ENCODE results near the gene TTC19. TPM values are rescaled to one million over a fixed set of nuclear protein-coding genes. Genes with fewer than 3 reads are reported as not detected.
"Not testable (repeated sequence)": the region's sequence is repeated elsewhere in the genome, so short reads cannot be mapped to it uniquely, and the experiment has no call there.

TTC19 gene
- polyA plus RNA-seq, 3 donors = 13.7 to 18.4 (median 17.2) TPM

GRCh38 chr17:15971098-15971678, 28.4 kb upstream of the TTC19 start:
- WGBS, 3 donors = 77 to 82% (median 79%) methylated on average over 5 of the region's 5 CpGs
- H3K27ac ChIP-seq (ENCODE audit: low read depth, low read length) = no peak overlapping the region

GRCh38 chr17:15971882-15972281, 27.7 kb upstream of the TTC19 start:
- 87 to 97% (median 95%) methylated on average over 5 of the region's 5 CpGs for WGBS, 3 donors
- no peak overlapping the region for H3K27ac ChIP-seq (ENCODE audit: low read depth, low read length)

- H3K27ac ChIP-seq (ENCODE audit: low read depth, low read length) = no peak overlapping the region
- 91 to 95% (median 93%) methylated on average over 4 of the region's 4 CpGs for WGBS, 3 donors
Measured at GRCh38 chr17:15972497-15972951, 27.1 kb upstream of the TTC19 start.

GRCh38 chr17:15973016-15973415, 26.6 kb upstream of the TTC19 start:
- H3K27ac ChIP-seq (ENCODE audit: low read depth, low read length) = no peak overlapping the region

- 86 to 88% (median 87%) methylated on average over 6 of the region's 6 CpGs for WGBS, 3 donors
- no peak overlapping the region for H3K27ac ChIP-seq (ENCODE audit: low read depth, low read length)
Measured at GRCh38 chr17:15973834-15974233, 25.8 kb upstream of the TTC19 start.

- 96 to 99% (median 97%) methylated on average over 2 of the region's 2 CpGs for WGBS, 3 donors
- H3K27ac ChIP-seq (ENCODE audit: low read depth, low read length) = no peak overlapping the region
Measured at GRCh38 chr17:15977894-15978293, 21.7 kb upstream of the TTC19 start.

DNA sequence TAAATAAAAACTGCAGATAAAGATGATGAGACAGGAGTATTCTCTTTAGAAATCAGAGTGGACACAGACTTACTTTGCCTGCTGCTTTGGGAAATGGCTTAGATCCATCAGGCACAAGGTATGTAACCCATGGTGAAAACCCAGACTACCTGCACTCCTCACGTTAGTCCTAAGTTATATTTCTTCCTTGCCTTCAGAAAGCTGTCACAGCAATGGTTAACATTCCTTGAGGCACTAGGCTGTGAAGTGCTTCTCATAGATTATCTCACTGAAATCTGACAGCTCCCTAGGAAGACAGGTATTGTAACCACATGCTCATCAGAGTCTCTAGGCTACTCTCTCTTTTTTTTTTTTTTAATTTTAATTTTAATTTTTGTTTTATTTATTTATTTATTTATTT, 21.0 kb upstream of the TTC19 start:
- WGBS, 3 donors = 86 to 93% (median 90%) methylated on average over 1 of the region's 1 CpG
- H3K27ac ChIP-seq (ENCODE audit: low read depth, low read length) = no peak overlapping the region

DNA sequence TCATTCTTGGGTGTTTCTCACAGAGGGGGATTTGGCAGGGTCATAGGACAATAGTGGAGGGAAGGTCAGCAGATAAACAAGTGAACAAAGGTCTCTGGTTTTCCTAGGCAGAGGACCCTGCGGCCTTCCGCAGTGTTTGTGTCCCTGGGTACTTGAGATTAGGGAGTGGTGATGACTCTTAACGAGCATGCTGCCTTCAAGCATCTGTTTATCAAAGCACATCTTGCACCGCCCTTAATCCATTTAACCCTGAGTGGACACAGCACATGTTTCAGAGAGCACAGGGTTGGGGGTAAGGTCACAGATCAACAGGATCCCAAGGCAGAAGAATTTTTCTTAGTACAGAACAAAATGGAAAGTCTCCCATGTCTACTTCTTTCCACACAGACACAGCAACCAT, 20.6 kb upstream of the TTC19 start:
- WGBS, 3 donors = 70 to 83% (median 75%) methylated on average over 2 of the region's 4 CpGs

GRCh38 chr17:15981208-15981607, 18.4 kb upstream of the TTC19 start:
- no peak overlapping the region for H3K27ac ChIP-seq (ENCODE audit: low read depth, low read length)
- WGBS, 3 donors = 32 to 70% (median 42%) methylated on average over 2 of the region's 2 CpGs

More for the DNA sequence above, 20.6 kb upstream of the TTC19 start:
- H3K27ac ChIP-seq (ENCODE audit: low read depth, low read length) = not testable (repeated sequence)

GRCh38 chr17:15981646-15982580, 17.7 kb upstream of the TTC19 start:
- whole genome bisulfite sequencing, 3 donors = 76 to 92% (median 82%) methylated on average over 5 of the region's 5 CpGs
- H3K27ac ChIP-seq (ENCODE audit: low read depth, low read length) = no peak overlapping the region

GRCh38 chr17:15996322-15996721, 3.3 kb upstream of the TTC19 start:
- 72 to 84% (median 76%) methylated on average over 6 of the region's 6 CpGs for WGBS, 3 donors
- no peak overlapping the region for H3K27ac ChIP-seq (ENCODE audit: low read depth, low read length)

DNA sequence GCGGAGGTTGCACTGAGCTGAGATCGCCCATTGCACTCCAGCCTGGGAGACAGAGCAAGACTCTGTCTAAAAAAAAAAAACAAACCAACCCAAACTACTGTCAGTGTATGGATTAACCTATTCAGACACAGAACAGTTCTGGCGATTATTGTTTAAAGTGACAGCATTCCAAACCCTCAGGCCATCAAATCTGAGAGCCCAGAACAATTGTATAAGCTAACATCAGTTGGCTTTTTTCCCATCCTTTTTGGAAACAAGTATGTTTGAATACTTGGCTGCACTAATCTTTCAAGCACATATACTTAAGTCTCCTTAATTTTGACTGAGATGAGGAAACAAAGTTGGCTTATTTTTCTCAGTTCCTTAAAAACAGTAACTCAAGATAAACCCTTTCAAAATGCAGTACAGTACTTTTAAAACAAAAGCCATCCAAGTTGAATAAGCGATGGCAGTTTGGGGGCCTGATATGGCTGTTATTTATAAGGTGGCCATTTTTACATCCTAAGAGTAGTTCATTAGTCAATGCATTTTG, 1.5 kb upstream of the TTC19 start:
- 83 to 85% (median 83%) methylated on average over 4 of the region's 4 CpGs for WGBS, 3 donors
- H3K27ac ChIP-seq (ENCODE audit: low read depth, low read length) = no peak overlapping the region

DNA sequence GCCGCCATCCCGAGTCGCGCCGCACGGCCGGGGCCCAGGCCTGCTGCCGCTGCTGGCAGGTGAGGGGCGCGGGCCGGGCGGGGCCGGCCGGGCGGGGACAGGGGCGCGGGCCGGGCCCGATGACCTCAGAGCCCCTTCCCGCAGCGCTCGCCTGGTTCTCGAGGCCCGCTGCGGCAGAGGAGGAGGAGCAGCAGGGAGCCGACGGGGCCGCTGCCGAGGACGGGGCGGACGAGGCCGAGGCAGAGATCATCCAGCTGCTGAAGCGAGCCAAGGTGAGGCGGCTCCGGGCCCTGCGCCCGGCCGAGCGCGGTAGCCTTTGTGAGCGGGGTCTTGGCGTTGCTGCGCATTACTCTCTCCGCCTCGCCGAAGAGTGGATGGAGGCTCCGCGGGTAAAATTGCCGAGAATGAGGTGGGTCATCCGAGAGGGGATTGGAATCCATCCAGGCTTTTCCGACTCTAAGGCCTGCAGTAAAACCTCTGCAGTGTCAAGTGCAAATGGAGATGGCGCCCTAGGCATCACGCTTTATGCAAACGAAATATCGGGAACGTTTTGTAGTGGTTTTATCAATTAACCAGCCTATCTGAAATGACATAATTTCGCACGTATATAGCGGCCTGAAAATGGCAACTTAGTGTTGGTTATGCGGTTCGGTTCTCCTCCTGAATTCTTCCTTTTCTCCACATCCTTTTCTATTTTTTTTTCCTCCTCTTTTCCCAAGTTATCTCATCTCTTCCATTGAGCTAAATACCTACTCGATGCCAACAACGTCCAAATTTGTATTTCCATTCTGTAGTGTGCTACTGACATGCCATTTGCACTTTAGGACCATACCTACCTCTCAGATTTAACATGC, 577 bp downstream of the TTC19 start:
- 1% methylated on average over 49 to 64 of the region's 64 CpGs for WGBS, 3 donors
- H3K27ac ChIP-seq (ENCODE audit: low read depth, low read length) = peak overlapping the region; percentile 73

DNA sequence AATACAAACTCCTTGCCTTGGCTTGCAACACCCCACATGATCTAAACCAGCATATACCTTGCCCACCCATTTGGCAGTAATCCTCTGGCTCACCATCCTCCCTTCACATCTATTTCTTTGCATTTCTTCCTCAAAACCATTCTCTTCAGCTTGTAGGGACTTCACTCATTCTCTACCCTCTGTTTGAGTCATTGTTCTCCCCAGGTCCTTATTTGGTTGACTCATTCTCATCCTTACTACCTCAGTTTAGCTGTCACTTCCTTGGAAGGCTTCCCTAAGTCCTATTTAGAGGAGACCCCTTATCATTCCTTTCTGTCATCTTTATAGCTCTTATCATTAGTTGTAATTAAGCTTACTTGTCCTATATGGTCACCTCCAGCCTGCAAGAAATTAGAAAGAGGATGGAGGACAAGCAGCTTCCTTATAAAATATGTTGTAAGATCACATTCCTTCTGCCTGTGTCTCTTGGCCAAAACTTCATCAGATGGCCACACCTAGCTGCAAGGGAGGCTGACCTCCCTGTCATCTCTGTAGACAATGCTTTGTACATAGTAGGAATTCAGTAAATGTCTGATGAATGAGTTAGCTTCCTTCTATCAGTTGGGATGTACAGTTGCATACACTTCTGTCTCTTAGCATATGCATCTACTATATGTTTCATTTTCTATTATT, 1.7 kb downstream of the TTC19 start:
- H3K27ac ChIP-seq (ENCODE audit: low read depth, low read length) = no peak overlapping the region

DNA sequence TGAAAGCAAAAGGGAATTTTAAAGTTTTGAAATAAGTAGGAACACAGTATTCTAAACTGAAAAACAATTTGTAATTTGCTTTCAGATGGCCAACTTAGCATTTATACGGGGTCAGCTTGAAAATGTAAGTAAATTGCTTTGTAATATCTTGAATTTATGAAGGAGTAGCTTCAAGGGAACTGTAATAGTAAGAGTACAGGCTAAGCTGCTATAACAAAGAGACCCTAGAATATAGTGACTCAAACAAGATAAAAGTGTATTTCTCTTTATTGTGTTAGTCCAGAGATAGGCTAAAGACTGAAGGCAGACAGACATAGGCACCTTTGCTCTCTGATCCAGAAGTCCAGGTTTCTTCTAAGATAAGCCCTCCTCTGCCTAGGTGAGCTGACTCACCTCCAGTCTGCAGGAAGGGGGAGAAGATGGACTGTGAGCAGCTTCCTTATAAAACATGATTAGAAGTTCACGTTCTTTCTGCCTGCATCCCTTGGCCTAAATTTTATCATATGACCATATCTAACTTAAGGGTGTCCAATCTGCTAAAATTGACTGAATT, 3.2 kb downstream of the TTC19 start:
- WGBS, 3 donors = 87 to 92% (median 91%) methylated on average over 2 of the region's 2 CpGs
- no peak overlapping the region for H3K27ac ChIP-seq (ENCODE audit: low read depth, low read length)

DNA sequence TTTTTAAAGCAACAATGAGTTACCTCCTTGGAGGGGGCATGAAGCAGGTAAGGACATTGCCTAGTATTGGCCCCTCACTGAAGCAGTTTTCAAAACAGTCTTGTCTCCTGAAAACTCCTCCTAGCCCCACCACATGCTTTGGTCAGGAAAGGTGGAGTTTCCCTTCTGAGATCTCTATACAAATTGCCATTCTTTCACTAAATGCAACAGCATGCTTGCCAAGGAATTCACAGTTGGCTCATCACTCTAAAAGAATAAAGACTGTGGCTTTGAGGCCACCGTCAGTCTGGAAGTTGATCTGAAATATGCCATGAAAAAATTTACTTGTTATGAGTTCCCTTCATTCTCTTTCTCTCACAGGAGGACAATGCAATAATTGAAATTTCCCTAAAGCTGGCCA, 4.2 kb downstream of the TTC19 start:
- WGBS, 3 donors = 72 to 89% (median 85%) methylated on average over 1 of the region's 1 CpG
- no peak overlapping the region for H3K27ac ChIP-seq (ENCODE audit: low read depth, low read length)

- WGBS, 3 donors = 95 to 97% (median 95%) methylated on average over 1 of the region's 1 CpG
- H3K27ac ChIP-seq (ENCODE audit: low read depth, low read length) = no peak overlapping the region
Measured at GRCh38 chr17:16005636-16006035, 6.0 kb downstream of the TTC19 start.

GRCh38 chr17:16007439-16007838, 7.8 kb downstream of the TTC19 start:
- WGBS, 3 donors = 85 to 95% (median 94%) methylated on average over 3 of the region's 3 CpGs
- H3K27ac ChIP-seq (ENCODE audit: low read depth, low read length) = no peak overlapping the region
